Uterus (tissue), 2 donors: ENCODE data around the gene SUSD1.

Experiments
- POLR2A ChIP-seq, 2 donors: fragments of 450-650 bp; IDR thresholded peaks; one replicate each; pipeline ENCODE4 v1.6.1; 2016; ENCODE audit warnings: antibody characterized with exemption in 2 of 2, mild to moderate bottlenecking in 1 of 2, moderate library complexity in 1 of 2
- TF ChIP-seq, protein P1 (sequence below), 4 experiments: fragments of 200-600 bp in 2 of 4; fragments of 450-650 bp in 2 of 4; sonication (generic) in 2 of 4; IDR thresholded peaks; one replicate each; pipeline ENCODE4 v1.5.1; 2016 to 2019; ENCODE audit warnings: antibody characterized with exemption in 4 of 4, mild to moderate bottlenecking in 2 of 4, moderate library complexity in 1 of 4

DNA sequence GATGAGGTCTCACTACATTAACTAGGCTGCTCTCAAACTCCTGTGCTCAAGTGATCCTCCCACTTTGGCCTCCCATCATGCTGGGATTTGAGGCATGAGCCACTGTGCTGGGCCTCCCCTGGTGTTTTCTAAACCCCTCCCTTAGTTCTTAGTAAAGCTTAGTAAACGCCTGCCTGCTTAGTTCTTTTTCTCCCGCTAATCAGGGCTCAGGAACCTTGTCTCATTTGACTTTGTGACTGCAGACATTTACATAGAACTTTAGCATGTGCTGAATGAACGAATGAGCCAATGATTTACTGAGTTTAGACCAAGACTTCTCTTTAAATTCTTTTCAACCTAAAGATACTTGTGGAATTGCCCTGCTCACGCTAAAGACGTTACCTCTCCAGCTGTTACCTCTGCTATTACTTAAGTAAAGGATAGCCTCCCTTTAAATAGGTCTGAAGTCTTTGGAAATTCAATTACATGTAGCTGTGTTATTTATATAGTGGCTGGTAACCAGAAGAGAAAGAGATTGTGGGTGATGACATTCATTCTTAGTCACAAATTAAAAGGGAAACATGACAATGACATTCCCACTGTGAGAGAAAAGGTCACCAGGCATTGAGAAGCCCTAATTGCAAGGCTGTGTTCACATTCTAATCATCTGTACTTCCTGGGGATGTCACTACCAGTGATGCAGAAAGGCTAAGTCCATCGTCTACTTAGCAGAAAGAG lies 18.6 kb upstream of the SUSD1 start:
- no peak for TF ChIP-seq POLR2A (IDR thresholded peaks at IDR 0.05)
- TF ChIP-seq, protein P1, sequence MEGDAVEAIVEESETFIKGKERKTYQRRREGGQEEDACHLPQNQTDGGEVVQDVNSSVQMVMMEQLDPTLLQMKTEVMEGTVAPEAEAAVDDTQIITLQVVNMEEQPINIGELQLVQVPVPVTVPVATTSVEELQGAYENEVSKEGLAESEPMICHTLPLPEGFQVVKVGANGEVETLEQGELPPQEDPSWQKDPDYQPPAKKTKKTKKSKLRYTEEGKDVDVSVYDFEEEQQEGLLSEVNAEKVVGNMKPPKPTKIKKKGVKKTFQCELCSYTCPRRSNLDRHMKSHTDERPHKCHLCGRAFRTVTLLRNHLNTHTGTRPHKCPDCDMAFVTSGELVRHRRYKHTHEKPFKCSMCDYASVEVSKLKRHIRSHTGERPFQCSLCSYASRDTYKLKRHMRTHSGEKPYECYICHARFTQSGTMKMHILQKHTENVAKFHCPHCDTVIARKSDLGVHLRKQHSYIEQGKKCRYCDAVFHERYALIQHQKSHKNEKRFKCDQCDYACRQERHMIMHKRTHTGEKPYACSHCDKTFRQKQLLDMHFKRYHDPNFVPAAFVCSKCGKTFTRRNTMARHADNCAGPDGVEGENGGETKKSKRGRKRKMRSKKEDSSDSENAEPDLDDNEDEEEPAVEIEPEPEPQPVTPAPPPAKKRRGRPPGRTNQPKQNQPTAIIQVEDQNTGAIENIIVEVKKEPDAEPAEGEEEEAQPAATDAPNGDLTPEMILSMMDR (IDR thresholded peaks at IDR 0.05) = no peak
